ENCODE data around the gene ADGB.

DNA sequence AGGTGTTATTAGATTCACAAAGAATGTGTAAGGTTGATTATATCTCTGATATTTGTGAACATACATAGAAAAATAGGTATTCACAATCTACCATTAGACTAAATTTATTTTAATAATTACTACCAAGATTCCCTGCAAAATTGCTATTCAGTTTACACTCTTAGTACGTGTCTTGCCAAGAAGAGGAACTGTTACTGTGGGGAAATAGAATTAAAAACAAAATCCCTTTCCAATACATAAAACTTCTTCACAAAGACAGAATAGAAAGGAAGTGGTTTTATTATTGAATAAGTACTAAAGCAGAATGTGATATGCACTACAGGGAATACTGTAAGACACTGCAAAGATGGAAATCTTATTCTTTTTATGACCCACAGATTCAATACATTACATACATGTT, 38.2 kb upstream of the ADGB start:
- TF ChIP-seq, protein P1, sequence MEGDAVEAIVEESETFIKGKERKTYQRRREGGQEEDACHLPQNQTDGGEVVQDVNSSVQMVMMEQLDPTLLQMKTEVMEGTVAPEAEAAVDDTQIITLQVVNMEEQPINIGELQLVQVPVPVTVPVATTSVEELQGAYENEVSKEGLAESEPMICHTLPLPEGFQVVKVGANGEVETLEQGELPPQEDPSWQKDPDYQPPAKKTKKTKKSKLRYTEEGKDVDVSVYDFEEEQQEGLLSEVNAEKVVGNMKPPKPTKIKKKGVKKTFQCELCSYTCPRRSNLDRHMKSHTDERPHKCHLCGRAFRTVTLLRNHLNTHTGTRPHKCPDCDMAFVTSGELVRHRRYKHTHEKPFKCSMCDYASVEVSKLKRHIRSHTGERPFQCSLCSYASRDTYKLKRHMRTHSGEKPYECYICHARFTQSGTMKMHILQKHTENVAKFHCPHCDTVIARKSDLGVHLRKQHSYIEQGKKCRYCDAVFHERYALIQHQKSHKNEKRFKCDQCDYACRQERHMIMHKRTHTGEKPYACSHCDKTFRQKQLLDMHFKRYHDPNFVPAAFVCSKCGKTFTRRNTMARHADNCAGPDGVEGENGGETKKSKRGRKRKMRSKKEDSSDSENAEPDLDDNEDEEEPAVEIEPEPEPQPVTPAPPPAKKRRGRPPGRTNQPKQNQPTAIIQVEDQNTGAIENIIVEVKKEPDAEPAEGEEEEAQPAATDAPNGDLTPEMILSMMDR (IDR thresholded peaks at IDR 0.05): no peak
- TF ChIP-seq POLR2A (IDR thresholded peaks at IDR 0.05): no peak
